ENCODE results near the gene KIF26B.
"Not testable (repeated sequence)": the region's sequence is repeated elsewhere in the genome, so short reads cannot be mapped to it uniquely, and the experiment has no call there.

KIF26B gene

DNA sequence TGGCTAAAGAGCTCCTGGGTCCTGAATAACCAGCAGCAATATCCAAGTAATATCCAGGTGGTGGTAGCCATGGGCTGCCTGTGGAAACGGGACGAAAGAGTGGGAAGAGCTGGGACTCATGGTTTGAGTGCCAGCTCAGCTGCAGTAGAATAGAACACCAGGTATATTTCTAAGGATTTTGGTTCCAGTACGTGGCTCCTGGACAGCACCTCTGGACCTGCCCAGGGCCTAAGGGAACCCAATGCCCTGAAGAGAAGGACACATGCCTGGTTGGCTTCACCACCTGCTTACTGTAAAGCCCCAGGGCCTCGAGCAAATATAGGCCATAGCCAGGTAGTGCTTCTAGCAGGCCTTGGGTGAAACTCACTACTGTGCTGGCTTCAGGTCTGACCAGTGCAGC is 566.7 kb downstream of the KIF26B start:
- no peak overlapping the region for H2BK5ac ChIP-seq (ENCODE audit: low read length)
- no peak overlapping the region for H3K4ac ChIP-seq (ENCODE audit: low read depth, low read length)
- no peak overlapping the region for H3K18ac ChIP-seq (ENCODE audit: low read length)
- no peak overlapping the region for H3K4me3 ChIP-seq (ENCODE audit: low read length)
- no peaks in the 10 kb centered on the region for H3K4me1 ChIP-seq (ENCODE audit: control insufficient read depth, low read depth, low read length)
- no peak overlapping the region for H4K5ac ChIP-seq (ENCODE audit: low read length)
- WGBS (ENCODE audit: extremely low coverage, insufficient coverage, low lambda C conversion rate), result no CpG with 5 or more reads among the region's 4 CpGs
- no peak overlapping the region for H3K4me2 ChIP-seq (ENCODE audit: low read length)
- no peaks in the 10 kb centered on the region for H3K27me3 ChIP-seq (ENCODE audit: insufficient read depth, low read length, poor library complexity)
- H3K79me1 ChIP-seq (ENCODE audit: low read length), result no peaks in the 10 kb centered on the region
- no peak overlapping the region for H2AK5ac ChIP-seq (ENCODE audit: low read length)
- no peaks in the 10 kb centered on the region for H3K79me2 ChIP-seq (ENCODE audit: control insufficient read depth, insufficient read depth, low read length)
- no peak overlapping the region for H4K8ac ChIP-seq (ENCODE audit: low read depth, low read length)
- H3K36me3 ChIP-seq (ENCODE audit: control insufficient read depth, insufficient read depth, low read length), result no peaks in the 10 kb centered on the region
- H2BK120ac ChIP-seq (ENCODE audit: low read depth, low read length), result no peak overlapping the region
- DNase-seq, result no peak
- no peak overlapping the region for H3K9ac ChIP-seq (ENCODE audit: low read length)
- no peak overlapping the region for H3K56ac ChIP-seq (ENCODE audit: low read length)
- no peak overlapping the region for H3K23ac ChIP-seq (ENCODE audit: low read length)
- H2BK15ac ChIP-seq (replicated peaks; ENCODE audit: low read depth), result no peak overlapping the region
- no peak overlapping the region for H3K27ac ChIP-seq (ENCODE audit: low read depth, low read length)

DNA sequence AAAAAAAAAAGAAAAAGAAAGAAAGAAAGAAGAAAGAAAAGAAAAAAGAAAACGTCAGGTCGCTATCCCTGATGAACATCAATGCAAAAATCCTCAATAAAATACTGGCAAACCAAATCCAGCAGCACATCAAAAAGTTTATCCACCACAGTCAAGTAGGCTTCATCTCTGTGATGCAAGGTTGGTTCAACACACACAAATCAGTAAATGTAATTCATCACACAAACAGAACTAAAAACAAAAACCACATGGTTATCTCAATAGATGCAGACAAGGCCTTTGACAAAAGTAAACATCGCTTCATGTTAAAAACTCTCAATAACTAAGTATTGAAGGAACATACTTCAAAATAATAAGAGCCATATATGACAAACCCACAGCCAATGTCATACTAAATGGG is 573.2 kb downstream of the KIF26B start:
- not testable (repeated sequence) for H3K9ac ChIP-seq (ENCODE audit: low read length); H3K56ac ChIP-seq (ENCODE audit: low read length); H2BK120ac ChIP-seq (ENCODE audit: low read depth, low read length); H3K4me3 ChIP-seq (ENCODE audit: low read length); H3K27me3 ChIP-seq (ENCODE audit: insufficient read depth, low read length, poor library complexity); H3K4me2 ChIP-seq (ENCODE audit: low read length); H3K79me1 ChIP-seq (ENCODE audit: low read length); H2BK5ac ChIP-seq (ENCODE audit: low read length); H3K36me3 ChIP-seq (ENCODE audit: control insufficient read depth, insufficient read depth, low read length); H3K23ac ChIP-seq (ENCODE audit: low read length); H3K18ac ChIP-seq (ENCODE audit: low read length); H3K4me1 ChIP-seq (ENCODE audit: control insufficient read depth, low read depth, low read length); H4K8ac ChIP-seq (ENCODE audit: low read depth, low read length); H2BK15ac ChIP-seq (replicated peaks; ENCODE audit: low read depth); H3K79me2 ChIP-seq (ENCODE audit: control insufficient read depth, insufficient read depth, low read length); H2AK5ac ChIP-seq (ENCODE audit: low read length); H3K4ac ChIP-seq (ENCODE audit: low read depth, low read length); H4K5ac ChIP-seq (ENCODE audit: low read length); DNase-seq; H3K27ac ChIP-seq (ENCODE audit: low read depth, low read length)
- no CpG with 5 or more reads among the region's 3 CpGs for WGBS (ENCODE audit: extremely low coverage, insufficient coverage, low lambda C conversion rate)

DNA sequence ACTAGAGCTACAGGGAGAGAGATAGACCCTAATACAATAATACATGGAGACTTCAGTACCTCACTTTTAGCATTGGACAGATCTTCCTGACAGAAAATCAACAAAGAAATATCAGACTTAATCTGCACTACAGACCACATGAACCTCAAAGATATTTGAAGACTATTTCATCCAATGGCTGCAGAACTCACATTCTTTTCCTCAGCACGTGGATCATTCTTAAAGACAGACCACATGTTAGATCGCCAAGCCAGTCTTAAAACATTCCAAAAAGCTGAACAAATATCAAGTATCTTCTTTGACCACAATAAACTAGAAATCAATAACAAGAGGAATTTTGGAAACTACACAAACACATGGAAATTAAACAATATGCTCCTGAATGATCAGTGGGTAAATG is 576.0 kb downstream of the KIF26B start:
- Histone ChIP-seq H3K4ac (ENCODE audit: low read depth, low read length) (no peak overlapping the region), H2BK120ac (ENCODE audit: low read depth, low read length) (no peak overlapping the region), H3K27ac (ENCODE audit: low read depth, low read length) (no peak overlapping the region), H4K5ac (ENCODE audit: low read length) (no peak overlapping the region), H3K79me2 (ENCODE audit: control insufficient read depth, insufficient read depth, low read length) (no peaks in the 10 kb centered on the region), H3K27me3 (ENCODE audit: insufficient read depth, low read length, poor library complexity) (no peaks in the 10 kb centered on the region), H2BK5ac (ENCODE audit: low read length) (no peak overlapping the region), H3K18ac (ENCODE audit: low read length) (no peak overlapping the region), H3K4me3 (ENCODE audit: low read length) (no peak overlapping the region), H3K4me1 (ENCODE audit: control insufficient read depth, low read depth, low read length) (no peaks in the 10 kb centered on the region), H3K79me1 (ENCODE audit: low read length) (no peaks in the 10 kb centered on the region), H2AK5ac (ENCODE audit: low read length) (no peak overlapping the region), H4K8ac (ENCODE audit: low read depth, low read length) (no peak overlapping the region), H3K9ac (ENCODE audit: low read length) (no peak overlapping the region), H3K56ac (ENCODE audit: low read length) (no peak overlapping the region), H2BK15ac (replicated peaks; ENCODE audit: low read depth) (no peak overlapping the region), H3K4me2 (ENCODE audit: low read length) (no peak overlapping the region), H3K23ac (ENCODE audit: low read length) (no peak overlapping the region), H3K36me3 (ENCODE audit: control insufficient read depth, insufficient read depth, low read length) (no peaks in the 10 kb centered on the region)
- no CpG with 5 or more reads among the region's 2 CpGs for WGBS (ENCODE audit: extremely low coverage, insufficient coverage, low lambda C conversion rate)
- no peak for DNase-seq

DNA sequence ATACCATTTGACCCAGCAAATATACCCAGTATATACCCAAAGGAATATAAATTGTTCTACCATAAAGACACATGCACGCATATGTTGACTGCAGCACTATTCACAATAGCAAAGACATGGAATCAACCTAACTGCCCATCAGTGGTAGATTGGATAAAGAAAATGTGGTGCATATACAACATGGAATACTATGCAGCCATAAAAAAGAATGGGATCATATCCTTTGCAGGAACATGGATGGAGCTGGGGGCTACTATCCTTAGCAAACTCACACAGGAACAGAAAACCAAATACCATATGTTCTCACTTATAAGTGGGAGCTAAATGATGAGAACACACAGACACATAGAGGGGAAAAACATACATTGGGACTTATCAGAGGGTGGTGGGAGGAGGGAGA is 585.6 kb downstream of the KIF26B start:
- H3K56ac ChIP-seq (ENCODE audit: low read length); H3K79me1 ChIP-seq (ENCODE audit: low read length); H3K9ac ChIP-seq (ENCODE audit: low read length); H3K36me3 ChIP-seq (ENCODE audit: control insufficient read depth, insufficient read depth, low read length); H3K27me3 ChIP-seq (ENCODE audit: insufficient read depth, low read length, poor library complexity); H2BK5ac ChIP-seq (ENCODE audit: low read length); H3K23ac ChIP-seq (ENCODE audit: low read length); H2BK120ac ChIP-seq (ENCODE audit: low read depth, low read length); H4K5ac ChIP-seq (ENCODE audit: low read length); H3K18ac ChIP-seq (ENCODE audit: low read length); H4K8ac ChIP-seq (ENCODE audit: low read depth, low read length); H2AK5ac ChIP-seq (ENCODE audit: low read length); H3K4me1 ChIP-seq (ENCODE audit: control insufficient read depth, low read depth, low read length); DNase-seq; H3K27ac ChIP-seq (ENCODE audit: low read depth, low read length); H3K79me2 ChIP-seq (ENCODE audit: control insufficient read depth, insufficient read depth, low read length); H3K4me2 ChIP-seq (ENCODE audit: low read length); H3K4ac ChIP-seq (ENCODE audit: low read depth, low read length); H2BK15ac ChIP-seq (replicated peaks; ENCODE audit: low read depth); H3K4me3 ChIP-seq (ENCODE audit: low read length): not testable (repeated sequence)
- no CpG with 5 or more reads among the region's 1 CpG for WGBS (ENCODE audit: extremely low coverage, insufficient coverage, low lambda C conversion rate)

DNA sequence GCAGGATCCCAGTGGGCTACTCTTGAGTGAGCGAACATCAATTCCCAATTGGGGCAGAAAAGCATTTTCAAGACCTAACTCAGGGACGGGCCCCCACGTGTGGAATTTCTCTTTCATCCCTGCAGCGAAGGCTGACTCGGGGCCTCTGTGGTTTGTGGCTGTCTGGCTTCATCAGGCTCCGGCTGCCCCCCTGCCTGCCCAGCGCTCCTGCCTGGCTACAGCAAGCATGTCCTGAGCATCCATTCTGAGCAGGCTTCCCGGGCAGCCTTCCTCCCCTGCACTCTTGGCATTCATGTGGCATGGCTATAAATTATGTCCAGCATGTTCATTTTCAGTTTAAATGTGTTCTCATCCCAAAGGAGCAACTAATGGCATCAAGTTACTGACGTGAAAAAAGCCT is 588.1 kb downstream of the KIF26B start:
- WGBS (ENCODE audit: extremely low coverage, insufficient coverage, low lambda C conversion rate), result no CpG with 5 or more reads among the region's 9 CpGs
- Histone ChIP-seq H2BK15ac (replicated peaks; ENCODE audit: low read depth) (no peak overlapping the region), H3K4me2 (ENCODE audit: low read length) (no peak overlapping the region), H3K9ac (ENCODE audit: low read length) (no peak overlapping the region), H3K4me3 (ENCODE audit: low read length) (no peak overlapping the region), H3K79me2 (ENCODE audit: control insufficient read depth, insufficient read depth, low read length) (no peaks in the 10 kb centered on the region), H3K23ac (ENCODE audit: low read length) (no peak overlapping the region), H4K8ac (ENCODE audit: low read depth, low read length) (no peak overlapping the region), H4K5ac (ENCODE audit: low read length) (no peak overlapping the region), H3K4me1 (ENCODE audit: control insufficient read depth, low read depth, low read length) (no peaks in the 10 kb centered on the region), H3K18ac (ENCODE audit: low read length) (no peak overlapping the region), H3K36me3 (ENCODE audit: control insufficient read depth, insufficient read depth, low read length) (no peaks in the 10 kb centered on the region), H3K56ac (ENCODE audit: low read length) (no peak overlapping the region), H2BK120ac (ENCODE audit: low read depth, low read length) (no peak overlapping the region), H3K79me1 (ENCODE audit: low read length) (no peaks in the 10 kb centered on the region), H3K4ac (ENCODE audit: low read depth, low read length) (no peak overlapping the region), H2BK5ac (ENCODE audit: low read length) (no peak overlapping the region), H3K27ac (ENCODE audit: low read depth, low read length) (no peak overlapping the region), H2AK5ac (ENCODE audit: low read length) (no peak overlapping the region), H3K27me3 (ENCODE audit: insufficient read depth, low read length, poor library complexity) (no peaks in the 10 kb centered on the region)
- no peak for DNase-seq

DNA sequence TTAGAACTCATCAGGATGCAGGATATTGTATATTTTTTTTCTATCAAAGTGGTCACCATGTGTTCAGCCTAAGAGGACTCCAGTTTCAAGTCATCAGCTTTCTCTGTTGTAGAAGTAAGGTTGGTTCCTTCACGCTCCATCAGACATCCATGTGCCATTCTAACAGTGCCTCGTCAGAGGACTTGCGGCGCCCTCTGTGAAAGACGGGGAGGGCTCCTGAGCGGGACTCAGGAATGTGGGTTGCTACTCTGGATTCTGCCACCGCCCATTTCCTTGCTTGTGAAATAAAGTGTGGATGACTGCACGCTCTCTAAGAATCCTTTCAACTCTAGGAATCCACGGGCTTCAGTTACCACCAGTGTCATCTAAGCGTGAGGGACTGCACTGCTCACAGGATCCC is 593.5 kb downstream of the KIF26B start:
- WGBS (ENCODE audit: extremely low coverage, insufficient coverage, low lambda C conversion rate), result no CpG with 5 or more reads among the region's 10 CpGs

More for the DNA sequence above, 593.5 kb downstream of the KIF26B start:
- no peak overlapping the region for H2AK5ac ChIP-seq (ENCODE audit: low read length)
- H2BK5ac ChIP-seq (ENCODE audit: low read length), result no peak overlapping the region
- H4K8ac ChIP-seq (ENCODE audit: low read depth, low read length), result no peak overlapping the region
- H3K18ac ChIP-seq (ENCODE audit: low read length), result no peak overlapping the region
- H3K56ac ChIP-seq (ENCODE audit: low read length), result no peak overlapping the region
- no peak overlapping the region for H2BK120ac ChIP-seq (ENCODE audit: low read depth, low read length)
- H3K36me3 ChIP-seq (ENCODE audit: control insufficient read depth, insufficient read depth, low read length), result no peaks in the 10 kb centered on the region
- DNase-seq, result peak; percentile 17
- no peaks in the 10 kb centered on the region for H3K27me3 ChIP-seq (ENCODE audit: insufficient read depth, low read length, poor library complexity)
- H3K23ac ChIP-seq (ENCODE audit: low read length), result no peak overlapping the region
- H3K79me1 ChIP-seq (ENCODE audit: low read length), result no peaks in the 10 kb centered on the region
- H3K9ac ChIP-seq (ENCODE audit: low read length), result no peak overlapping the region
- no peaks in the 10 kb centered on the region for H3K79me2 ChIP-seq (ENCODE audit: control insufficient read depth, insufficient read depth, low read length)
- no peak overlapping the region for H2BK15ac ChIP-seq (replicated peaks; ENCODE audit: low read depth)
- no peak overlapping the region for H3K27ac ChIP-seq (ENCODE audit: low read depth, low read length)
- no peak overlapping the region for H3K4me3 ChIP-seq (ENCODE audit: low read length)
- no peaks in the 10 kb centered on the region for H3K4me1 ChIP-seq (ENCODE audit: control insufficient read depth, low read depth, low read length)
- H3K4ac ChIP-seq (ENCODE audit: low read depth, low read length), result no peak overlapping the region
- H4K5ac ChIP-seq (ENCODE audit: low read length), result no peak overlapping the region
- H3K4me2 ChIP-seq (ENCODE audit: low read length), result no peak overlapping the region

Measured in mesendoderm (in vitro differentiated cells).